Activated effector memory CD4-positive, alpha-beta T cell treated with anti-CD3 and anti-CD28 coated beads, Interleukin-2, amount 50 U/mL, for 16 hours (primary cell): ENCODE measurements around the gene GK.
"Not testable (repeated sequence)": the region's sequence is repeated elsewhere in the genome, so short reads cannot be mapped to it uniquely, and the experiment has no call there.

Experiments
- DNase-seq: peaks from one replicate; pipeline ENCODE4 v3.0.0-alpha.2; 2020

GK gene

DNA sequence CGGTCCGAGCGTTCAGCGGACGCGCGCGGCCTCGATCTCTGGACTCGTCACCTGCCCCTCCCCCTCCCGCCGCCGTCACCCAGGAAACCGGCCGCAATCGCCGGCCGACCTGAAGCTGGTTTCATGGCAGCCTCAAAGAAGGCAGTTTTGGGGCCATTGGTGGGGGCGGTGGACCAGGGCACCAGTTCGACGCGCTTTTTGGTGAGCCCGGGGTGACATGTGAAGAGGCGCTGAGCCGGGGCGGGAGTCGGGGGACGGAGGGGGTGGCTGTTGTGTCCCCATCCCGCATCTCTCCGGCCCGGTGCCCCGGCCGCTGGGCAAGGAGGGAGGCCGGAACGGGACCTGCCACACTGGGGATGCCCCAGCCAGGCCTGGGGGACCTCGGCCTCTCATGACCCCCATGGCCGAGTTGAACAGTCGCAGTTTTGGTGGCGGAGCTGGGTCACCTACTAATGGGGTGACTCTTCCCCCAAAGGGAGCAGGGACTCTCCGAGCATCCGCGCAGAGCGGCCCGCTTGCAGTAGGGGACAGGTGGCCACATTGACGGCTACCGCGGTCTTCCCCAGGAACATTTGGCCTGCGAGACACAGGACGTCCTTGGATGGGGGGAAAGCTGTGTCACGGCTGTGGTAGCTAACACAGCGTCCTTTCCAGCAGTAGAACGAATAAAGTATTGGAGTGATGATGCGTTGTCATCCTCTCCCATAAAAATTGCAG lies at the start of gene GK:
GK (plus strand) TSS at position 9 of the 717 bp plus-strand sequence; CDS start at position 124, 115 bp downstream.
- DNase-seq = peak; percentile 72

DNA sequence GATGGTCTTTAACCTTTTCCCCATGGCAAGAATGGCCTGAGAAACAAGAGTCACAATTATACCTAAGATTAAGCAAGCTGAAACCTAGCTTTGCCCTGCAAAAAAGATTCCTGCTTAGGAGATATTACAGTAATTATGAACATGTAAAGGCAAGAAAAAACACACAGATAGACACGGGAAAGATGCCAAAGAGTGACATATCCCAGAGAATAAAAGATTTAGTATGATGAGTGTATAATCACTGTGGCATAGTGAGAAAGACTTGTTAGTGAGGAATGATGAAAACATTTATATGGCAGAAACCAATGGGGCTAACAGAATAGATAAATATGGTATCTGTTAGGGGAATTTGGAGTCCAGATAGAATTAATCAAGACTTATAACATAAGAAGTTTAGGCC lies 46.1 kb upstream of the GK start:
- DNase-seq = no peak

DNA sequence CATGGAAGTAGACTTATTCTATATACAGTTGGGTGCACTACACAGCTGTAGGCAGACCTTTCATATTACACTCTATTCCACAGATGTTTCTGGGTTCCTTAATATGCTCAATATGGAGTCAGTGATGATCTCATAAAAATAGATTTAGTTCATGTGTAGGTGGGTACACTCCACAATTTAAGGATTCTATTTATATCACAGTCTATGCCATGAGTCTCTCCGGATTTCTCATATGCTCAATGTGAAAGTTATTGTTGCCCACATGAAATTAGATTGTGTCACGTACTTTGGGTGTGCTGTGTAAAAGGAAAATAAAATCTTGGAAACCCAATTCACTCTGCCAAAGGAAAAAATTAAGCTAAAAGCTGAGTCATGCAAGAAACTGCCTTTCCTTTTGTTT lies 43.2 kb upstream of the GK start:
- no peak for DNase-seq

DNA sequence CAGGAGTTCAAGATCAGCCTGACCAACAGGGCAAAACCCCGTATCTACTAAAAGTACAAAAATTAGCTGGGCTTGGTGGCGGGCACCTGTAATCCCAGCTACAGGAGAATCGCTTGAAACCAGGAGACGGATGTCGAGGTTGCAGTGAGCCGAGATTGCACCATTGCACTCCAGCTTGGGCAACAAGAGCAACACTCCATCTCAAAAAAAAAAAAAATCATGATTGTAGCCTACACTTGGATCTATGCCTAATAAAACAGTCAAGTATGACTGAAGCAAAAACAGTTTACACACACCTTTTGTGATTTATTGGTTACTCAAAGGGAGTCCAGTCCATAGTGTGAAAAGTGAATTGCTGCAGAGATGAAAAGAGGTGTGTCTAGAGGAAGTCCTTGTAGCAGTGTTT lies 41.0 kb upstream of the GK start:
- no peak for DNase-seq

DNA sequence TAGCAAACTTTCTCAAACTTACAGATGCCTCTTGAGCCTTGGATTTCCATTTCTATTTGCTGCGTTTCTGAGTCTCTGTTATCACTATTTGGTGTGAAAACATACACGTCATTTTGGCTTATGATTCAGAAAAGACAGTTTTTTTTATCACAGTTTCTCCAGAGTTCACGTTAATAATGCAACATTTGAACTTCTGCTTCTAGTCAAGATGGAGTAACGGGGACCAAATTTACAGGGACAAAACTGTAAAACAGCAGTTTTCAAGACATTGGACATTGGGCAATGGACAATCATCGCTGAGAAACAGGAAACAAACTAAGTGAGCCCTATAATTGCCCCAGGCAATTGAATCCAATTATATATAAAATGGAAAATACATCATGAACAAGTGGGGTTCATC lies 39.5 kb upstream of the GK start:
- DNase-seq = no peak

DNA sequence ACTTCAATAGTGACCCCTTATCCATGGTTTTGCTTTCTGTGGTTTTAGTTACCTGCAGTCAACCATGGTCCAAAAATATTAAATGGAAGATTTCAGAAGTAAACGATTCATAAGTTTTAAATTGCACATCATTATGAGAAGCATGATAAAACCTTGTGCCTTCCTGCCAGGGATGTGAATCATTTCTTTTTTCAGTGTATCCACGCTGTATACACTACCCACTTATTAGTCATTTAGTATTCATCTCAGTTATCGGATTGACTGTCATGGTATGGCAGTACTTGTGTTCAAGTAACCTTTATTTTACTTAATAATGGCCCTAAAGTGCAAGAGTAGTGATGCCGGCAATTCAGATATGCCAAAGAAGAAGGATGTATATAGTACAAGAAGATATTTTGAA lies 38.0 kb upstream of the GK start:
- no peak for DNase-seq

DNA sequence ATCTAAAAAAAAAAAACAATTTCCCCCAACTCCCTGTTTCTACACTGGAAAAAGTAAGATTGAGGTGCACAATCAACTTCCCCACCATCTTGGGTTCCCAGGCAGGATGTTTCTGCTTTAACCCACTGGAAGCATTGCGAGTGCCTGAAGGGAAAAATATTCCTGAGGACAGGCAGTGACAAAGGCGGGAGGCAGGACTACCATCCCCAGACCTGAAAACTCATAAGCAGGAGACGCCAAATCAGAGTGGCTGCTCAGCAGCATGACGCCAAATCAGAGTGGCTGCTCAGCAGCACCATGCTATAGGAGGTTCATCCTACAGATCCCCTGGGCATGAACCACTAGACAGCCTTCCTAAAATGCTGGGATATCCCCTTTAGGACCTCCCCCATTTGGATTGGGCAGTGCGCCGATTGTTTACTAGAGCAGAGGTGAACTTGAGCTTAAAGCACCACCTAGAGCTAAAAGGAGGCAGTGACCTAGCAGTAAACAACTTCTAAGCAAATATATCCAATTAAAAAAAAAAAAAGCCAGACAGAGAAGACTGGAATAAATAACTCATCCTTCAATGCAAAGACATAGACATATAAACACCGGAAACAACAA lies 35.0 kb upstream of the GK start:
- no peak for DNase-seq

DNA sequence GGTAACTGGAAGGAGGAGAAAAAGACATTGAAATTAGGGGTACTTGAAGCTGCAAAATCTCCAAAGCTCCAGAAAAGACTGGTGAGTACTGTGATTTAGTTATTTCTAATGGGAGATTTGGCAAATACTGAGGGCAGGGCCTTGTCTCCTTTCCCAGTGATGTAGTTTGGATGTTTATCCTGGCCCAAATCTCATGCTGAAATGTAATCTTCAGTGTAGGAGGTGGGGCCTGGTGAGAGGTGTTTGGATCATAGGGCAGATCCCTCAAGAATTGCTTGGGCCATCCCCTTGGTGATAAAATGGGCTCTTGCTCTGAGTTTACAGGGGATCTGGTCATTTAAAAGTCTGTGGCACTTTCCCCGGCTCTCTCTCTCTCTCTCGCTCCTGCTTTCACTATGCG lies 33.1 kb upstream of the GK start:
- no peak for DNase-seq

DNA sequence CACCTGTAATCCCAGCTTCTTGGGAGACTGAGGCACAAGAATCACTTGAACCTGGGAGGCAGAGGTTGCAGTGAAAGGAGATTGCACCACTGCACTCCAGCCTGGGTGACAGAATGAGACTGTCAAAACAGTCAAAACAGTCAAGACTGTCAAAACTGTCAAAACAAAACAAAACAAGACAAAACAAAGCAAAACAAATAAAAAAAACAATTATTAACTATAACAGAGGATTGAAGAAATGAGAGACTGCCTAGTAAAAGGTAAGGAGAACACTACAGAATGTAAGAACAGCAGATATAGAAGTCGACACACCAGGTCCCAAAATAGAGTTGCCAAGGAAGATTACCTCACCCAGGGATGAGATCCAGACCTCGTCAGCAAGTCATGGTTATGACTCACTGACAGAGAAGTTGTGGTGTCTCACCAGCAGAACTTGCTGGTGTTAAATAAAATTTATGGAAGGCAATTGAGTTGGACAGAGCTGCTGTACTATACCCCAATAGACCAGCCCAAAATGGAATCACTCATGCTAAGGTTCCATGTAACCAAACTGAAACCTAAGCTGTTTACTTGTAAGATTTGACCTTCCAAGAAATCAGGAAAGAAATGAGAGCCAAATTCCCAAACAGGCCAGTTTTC lies 32.1 kb upstream of the GK start:
- DNase-seq = no peak

DNA sequence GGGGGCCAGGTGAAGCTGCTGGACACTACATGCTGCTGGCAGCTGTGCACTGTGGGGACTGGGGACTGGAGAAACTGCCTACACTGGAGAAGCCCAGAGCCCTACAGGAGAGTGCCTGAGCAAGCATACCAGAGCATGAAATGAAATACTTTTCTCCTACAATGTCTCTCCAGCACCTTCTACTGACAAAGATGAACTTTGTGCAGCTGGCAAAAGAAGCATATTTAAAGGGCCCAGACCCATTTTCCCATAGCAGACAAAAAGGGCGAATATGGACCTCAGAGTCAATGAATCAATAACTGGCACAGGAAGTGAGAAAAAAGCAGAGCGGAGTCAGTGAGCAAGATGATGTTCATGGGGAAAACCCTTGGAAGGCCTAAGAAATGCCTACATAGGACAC lies 30.9 kb upstream of the GK start:
- no peak for DNase-seq

DNA sequence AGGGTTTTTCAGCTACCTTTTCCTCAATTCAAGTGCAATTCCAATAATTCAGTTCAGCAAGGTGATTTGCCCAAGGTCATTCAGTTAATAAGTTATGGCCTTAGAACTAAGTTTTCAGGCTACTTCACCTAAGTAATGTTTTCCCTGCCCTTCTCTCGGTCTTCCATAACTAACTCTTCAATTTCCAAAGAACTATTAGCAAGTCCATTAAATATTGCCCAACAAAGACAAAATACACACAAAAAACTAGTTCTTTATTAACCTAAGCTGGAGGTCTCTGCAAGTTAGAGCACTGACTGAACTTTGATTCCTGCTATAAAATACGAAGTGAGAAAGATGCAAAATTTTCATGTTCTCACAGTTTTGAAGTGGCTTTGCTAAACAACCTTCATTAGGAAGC lies 26.8 kb upstream of the GK start:
- no peak for DNase-seq

DNA sequence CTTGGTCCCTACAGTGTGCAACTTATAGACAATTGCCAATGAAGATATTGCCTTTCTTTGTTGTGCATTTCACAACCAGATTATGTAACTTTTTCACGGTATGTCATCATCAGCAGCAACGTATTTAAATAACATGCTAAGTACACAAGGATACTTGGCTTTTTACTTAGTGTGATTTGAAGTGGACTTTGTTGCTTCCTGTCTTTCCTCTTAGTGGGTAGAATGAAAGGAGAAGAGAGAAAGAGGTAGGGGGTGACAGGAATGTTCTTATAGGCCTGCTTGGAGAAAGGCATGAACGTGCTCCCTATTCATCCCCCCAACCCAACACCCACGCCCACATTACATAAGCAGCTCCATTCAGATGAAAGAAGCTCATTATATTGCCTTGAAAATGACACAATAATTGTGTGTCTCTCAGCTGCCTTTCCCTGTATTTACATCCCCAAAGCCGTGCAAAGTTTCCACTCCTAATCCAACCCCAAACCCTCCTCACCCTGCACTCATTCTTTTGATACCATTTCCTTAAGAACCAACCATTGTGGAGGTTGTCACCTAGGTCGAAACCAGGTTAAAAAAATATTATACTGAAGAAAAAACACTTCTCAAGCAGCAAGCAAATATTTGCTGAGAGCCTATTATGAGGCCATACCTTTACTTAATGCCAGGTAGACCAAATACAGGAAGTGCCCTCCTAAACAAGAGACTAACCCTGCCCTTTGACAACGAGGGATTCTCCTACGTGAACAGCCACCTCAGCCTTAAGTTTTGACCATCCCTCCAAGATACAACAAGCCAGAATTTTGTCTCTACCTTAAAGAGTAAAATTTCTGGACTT lies 25.2 kb upstream of the GK start:
- no peak for DNase-seq

DNA sequence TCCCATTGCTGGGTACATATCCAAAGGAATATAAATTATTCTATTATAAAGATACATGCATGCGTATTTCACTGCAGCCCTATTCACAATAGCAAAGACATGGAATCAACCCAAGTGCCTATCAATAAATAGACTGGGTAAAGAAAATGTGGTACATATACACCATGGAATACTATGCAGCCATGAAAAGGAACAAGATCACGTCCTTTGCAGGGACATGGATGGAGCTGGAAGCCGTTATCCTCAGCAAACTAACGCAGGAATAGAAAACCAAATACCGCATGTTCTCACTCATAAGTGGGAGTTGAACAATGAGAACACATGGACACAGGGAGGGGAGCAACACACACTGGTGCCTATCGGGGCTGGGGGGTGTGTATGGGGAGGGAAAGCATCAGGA lies 19.2 kb upstream of the GK start:
- DNase-seq = not testable (repeated sequence)

DNA sequence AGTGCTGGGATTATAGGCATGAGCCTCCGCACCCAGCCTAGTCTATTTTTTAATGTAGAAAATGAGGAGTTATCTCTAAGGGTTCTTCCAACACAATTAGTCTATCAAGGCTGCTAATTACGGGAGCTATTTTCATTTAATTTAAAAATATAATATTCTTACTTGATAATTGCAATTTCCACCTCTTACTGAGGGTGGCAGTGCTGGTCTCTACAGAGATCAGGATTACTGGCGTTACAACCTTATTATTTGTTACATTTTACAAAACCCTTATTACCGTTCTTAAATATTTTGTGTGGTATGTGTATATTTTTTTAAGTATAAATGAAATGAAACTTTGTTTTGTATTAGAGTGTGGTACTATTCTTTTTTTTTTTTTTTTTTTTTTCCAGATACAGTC lies 17.6 kb upstream of the GK start:
- DNase-seq = no peak

DNA sequence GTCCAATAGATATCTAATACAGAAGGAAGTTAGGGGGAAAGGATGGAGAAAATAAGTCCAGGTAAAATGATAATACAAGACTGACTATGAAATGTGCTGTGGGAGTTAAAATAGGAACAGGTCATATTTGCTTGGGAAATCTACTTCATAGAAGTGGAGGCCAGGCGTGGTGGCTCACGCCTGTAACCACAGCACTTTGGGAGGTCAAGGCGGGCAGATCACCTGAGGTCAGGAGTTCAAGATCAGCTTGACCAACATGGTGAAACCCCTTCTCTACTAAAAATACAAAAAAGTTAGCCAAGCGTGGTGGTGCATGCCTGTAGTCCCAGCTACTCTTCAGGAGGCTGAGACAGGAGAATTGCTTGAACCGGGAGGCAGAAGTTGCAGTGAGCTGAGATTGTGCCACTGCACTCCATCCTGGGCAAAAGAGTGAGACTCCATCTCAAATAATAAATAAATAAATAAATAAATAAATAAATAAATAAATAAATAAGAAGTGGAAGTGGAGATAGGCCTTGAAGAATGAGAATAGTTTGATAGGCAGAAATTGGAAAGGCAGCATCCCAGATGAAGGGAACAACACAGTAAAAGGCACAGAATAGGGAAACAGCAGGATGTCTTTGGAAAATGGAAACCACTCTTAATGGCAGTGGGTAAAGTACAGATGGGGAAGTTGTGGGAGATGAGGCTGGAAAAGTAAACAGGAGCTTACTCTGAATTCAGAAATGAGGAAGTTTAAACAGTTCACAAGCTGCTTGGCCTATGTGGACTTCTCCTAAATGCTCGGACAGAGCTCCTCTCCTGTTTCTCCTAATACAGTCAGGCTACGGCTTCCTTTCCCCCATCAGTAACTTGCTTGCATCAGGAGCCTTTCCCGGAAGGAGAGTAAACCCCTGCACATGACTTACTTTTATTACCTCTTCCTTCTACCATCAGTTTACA lies 15.1 kb upstream of the GK start:
- DNase-seq = no peak

DNA sequence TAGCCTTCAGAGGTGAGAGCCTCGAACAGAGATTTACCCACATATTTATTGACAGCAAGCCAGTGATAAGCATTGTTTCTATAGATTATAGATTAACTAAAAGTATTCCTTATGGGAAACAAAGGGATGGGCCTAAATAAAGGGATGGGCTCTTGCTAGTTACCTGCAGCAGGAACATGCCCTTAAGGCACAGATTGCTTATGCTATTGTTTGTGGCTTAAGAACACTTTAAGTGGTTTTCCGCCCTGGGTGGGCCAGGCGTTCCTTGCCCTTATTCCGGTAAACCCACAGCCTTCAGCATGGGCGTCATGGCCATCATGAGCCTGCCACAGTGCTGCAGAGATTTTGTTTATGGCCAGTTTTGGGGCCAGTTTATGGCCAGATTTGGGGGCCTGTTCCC lies 13.5 kb upstream of the GK start:
- DNase-seq = not testable (repeated sequence)

DNA sequence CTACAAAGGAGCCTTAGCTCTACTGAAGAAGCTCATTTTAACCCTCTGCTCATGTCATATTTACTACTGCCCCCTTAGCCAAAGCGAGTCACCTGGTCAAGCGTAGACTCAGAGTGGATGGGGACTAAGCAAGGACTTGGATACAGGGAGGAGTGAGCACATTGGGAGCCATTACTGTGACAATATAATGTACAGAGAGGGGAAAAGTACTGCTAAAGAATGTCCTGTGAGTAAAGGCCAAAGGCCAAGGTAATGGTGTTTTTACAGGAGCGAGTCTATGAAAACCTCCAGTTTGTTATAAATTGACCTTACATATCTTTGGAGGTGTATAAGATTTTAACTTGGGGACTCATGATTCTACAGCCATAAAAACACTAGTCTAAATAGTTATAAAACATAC lies 10.6 kb upstream of the GK start:
- DNase-seq = no peak

DNA sequence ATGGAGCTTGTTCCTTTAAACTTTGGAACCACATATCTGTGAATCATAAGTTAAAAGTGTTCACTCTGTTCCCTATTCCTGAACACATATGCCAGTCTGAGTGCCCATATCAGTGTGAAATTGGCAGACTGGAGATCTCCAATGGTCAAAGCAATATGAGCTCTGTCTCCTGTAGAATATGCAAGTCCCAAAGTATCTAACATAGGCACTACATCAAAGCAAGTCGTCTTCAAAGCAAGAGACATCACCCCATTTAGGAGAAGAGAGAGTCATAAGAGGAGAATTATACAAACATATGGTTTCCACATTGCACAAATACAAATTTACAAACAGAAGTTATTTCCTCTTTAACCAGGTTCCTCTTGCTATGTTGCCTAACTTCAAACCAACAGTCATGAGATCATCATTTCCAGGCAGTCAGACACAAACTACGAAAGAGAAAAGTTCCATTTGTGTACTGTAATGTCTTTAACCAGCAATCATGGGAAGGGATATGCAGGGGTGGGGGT lies 9.9 kb upstream of the GK start:
- DNase-seq = no peak

DNA sequence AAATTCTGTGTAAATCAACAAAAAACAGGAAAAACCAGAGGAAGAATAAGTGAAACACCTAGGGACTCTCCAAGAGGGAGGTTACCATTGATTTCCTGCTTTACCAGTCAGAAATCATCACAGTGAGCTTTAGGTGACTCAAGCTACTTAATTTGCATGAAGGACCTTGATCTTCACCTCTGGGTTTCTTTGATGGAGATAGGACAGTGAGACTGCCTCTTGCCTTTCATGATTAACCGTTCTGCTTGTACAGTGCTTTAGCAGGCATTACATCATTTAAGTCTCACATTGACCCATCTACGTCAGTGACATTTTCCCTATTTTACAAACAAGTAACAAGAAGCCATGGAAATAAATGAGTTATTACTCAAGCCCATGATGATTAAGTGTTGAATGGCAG lies 3.4 kb upstream of the GK start:
- DNase-seq = no peak

DNA sequence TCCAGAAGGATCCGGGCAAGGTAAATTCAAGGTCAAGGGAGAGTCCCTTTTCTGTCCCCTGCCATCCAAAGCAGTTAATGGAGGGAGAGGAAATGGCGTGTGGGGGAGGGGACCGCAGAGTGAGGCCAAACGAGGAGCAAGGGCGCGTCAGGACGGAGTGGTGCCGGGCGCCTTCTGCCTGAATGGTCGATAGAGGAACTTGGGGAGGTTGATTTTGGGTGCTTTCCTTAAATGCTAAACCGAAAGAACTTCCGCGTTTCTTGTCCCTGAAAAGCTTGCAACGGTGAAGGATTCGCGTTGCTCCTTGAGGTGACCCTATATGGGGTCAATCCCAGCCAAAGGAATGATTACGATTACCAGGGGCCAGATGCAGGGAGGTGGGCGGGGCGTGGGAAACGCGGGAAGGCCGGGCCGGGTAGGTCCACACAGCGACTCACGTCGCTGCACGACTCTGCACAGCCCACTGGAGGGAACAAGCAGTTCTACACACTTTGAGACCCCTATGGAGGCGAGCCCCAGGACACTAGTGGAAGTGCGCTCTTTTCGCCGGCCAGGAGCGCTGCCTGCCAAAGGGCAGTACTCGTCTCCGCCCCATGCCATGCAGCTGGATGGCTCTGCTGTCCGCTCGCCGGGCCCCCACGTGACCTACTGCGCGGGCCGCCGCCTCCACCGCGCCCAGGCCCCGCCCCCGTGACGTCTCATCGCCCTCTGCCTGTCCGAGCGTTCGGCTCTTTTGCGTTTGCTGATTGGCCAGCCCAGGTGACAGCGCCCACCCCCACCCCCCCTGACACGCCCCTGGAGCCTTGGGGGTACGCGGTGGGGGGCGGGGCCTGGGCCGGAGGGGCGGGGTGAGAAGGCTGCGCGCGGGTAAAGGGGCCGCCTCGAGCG lies 452 bp upstream of the GK start:
- peak; percentile 96 for DNase-seq

DNA sequence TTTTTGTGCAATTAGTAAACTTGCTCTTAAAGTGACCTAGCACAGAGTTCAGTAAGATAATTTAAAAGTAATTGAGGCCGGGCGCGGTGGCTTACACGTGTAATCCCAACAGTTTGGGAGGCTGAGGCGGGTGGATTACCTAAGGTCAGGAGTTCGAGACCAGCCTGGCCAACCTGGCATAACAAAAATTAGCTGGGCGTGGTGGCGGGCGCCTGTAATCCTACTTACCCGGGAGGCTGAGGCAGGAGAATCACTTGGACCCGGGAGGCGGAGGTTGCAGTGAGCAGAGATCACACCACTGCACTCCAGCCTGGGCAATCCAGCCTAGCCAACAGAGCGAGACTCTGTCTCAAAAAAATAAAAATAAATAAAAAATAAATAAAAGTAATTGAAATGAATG lies 1.2 kb downstream of the GK start:
- not testable (repeated sequence) for DNase-seq
